Fibroblast of gingiva (primary cell): ENCODE results near the gene ZSCAN31.
A peak's percentile ranks its signal among the peaks of the same experiment; 100 is the strongest.
"Not testable (repeated sequence)": the region's sequence is repeated elsewhere in the genome, so short reads cannot be mapped to it uniquely, and the experiment has no call there.

Experiments
- DNase-seq: peaks from one replicate; pipeline ENCODE4 v3.0.0-alpha.2; 2011; ENCODE audit warnings: low read depth

ZSCAN31 gene

GRCh38 chr6:28335564-28336283 lies at the start of gene ZSCAN31:
ZSCAN31 (minus strand) TSS chr6:28336148; CDS start chr6:28329683, 6,465 bp downstream.
- peak; percentile 94 for DNase-seq

GRCh38 chr6:28384143-28384533 lies 48.2 kb upstream of the ZSCAN31 start:
- DNase-seq, result no peak

GRCh38 chr6:28383235-28384142 lies 47.5 kb upstream of the ZSCAN31 start:
- peak; percentile 86 for DNase-seq

- DNase-seq, result no peak
These were observed 44.4 kb upstream of the ZSCAN31 start for GRCh38 chr6:28380381-28380780.

- no peak for DNase-seq
These were observed 42.7 kb upstream of the ZSCAN31 start for GRCh38 chr6:28378644-28379043.

GRCh38 chr6:28377879-28378278 lies 41.9 kb upstream of the ZSCAN31 start:
- DNase-seq, result no peak

GRCh38 chr6:28373925-28374324 lies 38.0 kb upstream of the ZSCAN31 start:
- no peak for DNase-seq

GRCh38 chr6:28371706-28372451 lies 35.9 kb upstream of the ZSCAN31 start:
- DNase-seq, result no peak

- no peak for DNase-seq
These were observed 35.3 kb upstream of the ZSCAN31 start for GRCh38 chr6:28371280-28371679.

- no peak for DNase-seq
These were observed 34.5 kb upstream of the ZSCAN31 start for GRCh38 chr6:28370440-28370839.

GRCh38 chr6:28369463-28369862 lies 33.5 kb upstream of the ZSCAN31 start:
- DNase-seq, result no peak

GRCh38 chr6:28368522-28368921 lies 32.6 kb upstream of the ZSCAN31 start:
- no peak for DNase-seq

GRCh38 chr6:28365590-28365989 lies 29.6 kb upstream of the ZSCAN31 start:
- not testable (repeated sequence) for DNase-seq

GRCh38 chr6:28360961-28361360 lies 25.0 kb upstream of the ZSCAN31 start:
- no peak for DNase-seq

- DNase-seq, result not testable (repeated sequence)
These were observed 23.6 kb upstream of the ZSCAN31 start for GRCh38 chr6:28359562-28359961.

- DNase-seq, result no peak
These were observed 21.1 kb upstream of the ZSCAN31 start for GRCh38 chr6:28357036-28357435.

GRCh38 chr6:28356666-28357020 lies 20.7 kb upstream of the ZSCAN31 start:
- DNase-seq, result no peak

- peak; percentile 84 for DNase-seq
These were observed 20.1 kb upstream of the ZSCAN31 start for GRCh38 chr6:28355743-28356665.

- DNase-seq, result no peak
These were observed 19.0 kb upstream of the ZSCAN31 start for GRCh38 chr6:28354688-28355554.

GRCh38 chr6:28353981-28354676 lies 18.2 kb upstream of the ZSCAN31 start:
- DNase-seq, result peak; percentile 54
